Measurements from ENCODE around the gene EXOC1L.

- TF ChIP-seq CTCF (IDR thresholded peaks at IDR 0.05), result no peak
- no peak for TF ChIP-seq EZH2 (IDR thresholded peaks at IDR 0.05; ENCODE audit: borderline replicate concordance, insufficient read depth, low read depth, low read length, poor library complexity, severe bottlenecking)
Measured at GRCh38 chr4:55874831-55875230, 55.2 kb downstream of the EXOC1L start.
